Peyer's patch (tissue), 4 donors: ENCODE results near the gene SIGLEC9. TPM values are rescaled to one million over a fixed set of nuclear protein-coding genes. Genes with fewer than 3 reads are reported as not detected.
A peak's percentile ranks its signal among the peaks of the same experiment; 100 is the strongest.
"Not testable (repeated sequence)": the region's sequence is repeated elsewhere in the genome, so short reads cannot be mapped to it uniquely, and the experiment has no call there.

Source experiments
- DNase-seq, 3 donors: peaks; one replicate each; pipeline ENCODE4 v3.0.0-alpha.2; 2017 to 2019
- H3K27ac ChIP-seq, 4 donors: fragments of 200-600 bp; sonication (generic); one replicate each; pipeline ENCODE4 v1.5.1; 2016 to 2019
- H3K27me3 ChIP-seq, 2 donors: fragments of 200-600 bp; sonication (generic); one replicate each; pipeline ENCODE4 v1.5.1; 2019
- H3K36me3 ChIP-seq, 3 donors: fragments of 200-600 bp; sonication (generic); one replicate each; pipeline ENCODE4 v1.5.1; 2016 to 2019
- H3K4me1 ChIP-seq, 4 donors: fragments of 200-600 bp; sonication (generic); one replicate each; pipeline ENCODE4 v1.5.1; 2016 to 2019
- H3K4me3 ChIP-seq, 4 donors: fragments of 200-600 bp; sonication (generic); 1 replicate in 3 of 4; 2 replicates in 1 of 4; pipeline ENCODE4 v1.5.1; 2016 to 2019; ENCODE audit warnings: mild to moderate bottlenecking in 1 of 4
- H3K9me3 ChIP-seq, 4 donors: fragments of 200-600 bp; sonication (generic); one replicate each; pipeline ENCODE4 v1.5.1; 2016 to 2019; ENCODE audit warnings: mild to moderate bottlenecking in 1 of 4
- CTCF ChIP-seq, 6 experiments: fragments of 450-650 bp in 4 of 6; fragments of 200-600 bp in 2 of 6; sonication (generic) in 1 of 6; IDR thresholded peaks; one replicate each; pipeline ENCODE4 v1.5.1; 2017 to 2019; ENCODE audit warnings: antibody characterized with exemption in 6 of 6, mild to moderate bottlenecking in 3 of 6, moderate library complexity in 1 of 6
- POLR2A ChIP-seq, 2 donors: fragments of 450-650 bp; IDR thresholded peaks; one replicate each; pipeline ENCODE4 v1.5.1; 2017; ENCODE audit warnings: antibody characterized with exemption in 2 of 2, mild to moderate bottlenecking in 2 of 2, moderate library complexity in 2 of 2
- total RNA-seq, 4 donors: library from RNA; depleted of rRNA; stranded (reverse); fragments of >200 nt; gene quantifications; one replicate each; pipeline ENCODE4 v1.1.0, GENCODE V29; 2016

Gene SIGLEC9
- total RNA-seq, 4 donors from 2014 or later = 1.9 to 2.1 TPM; not detected in 2

- no peak for DNase-seq
- no peaks in the 10 kb centered on the region for H3K27me3 ChIP-seq
- no peak for TF ChIP-seq POLR2A (IDR thresholded peaks at IDR 0.05)
- TF ChIP-seq CTCF (IDR thresholded peaks at IDR 0.05) = no peak
- H3K36me3 ChIP-seq = no peaks in the 10 kb centered on the region
- no peaks in the 10 kb centered on the region for H3K9me3 ChIP-seq
- no peaks in the 10 kb centered on the region for H3K4me1 ChIP-seq
- no peak overlapping the region for H3K4me3 ChIP-seq
- H3K27ac ChIP-seq = no peak overlapping the region
These were observed 39.5 kb downstream of the SIGLEC9 start for GRCh38 chr19:51164215-51164614.

DNA sequence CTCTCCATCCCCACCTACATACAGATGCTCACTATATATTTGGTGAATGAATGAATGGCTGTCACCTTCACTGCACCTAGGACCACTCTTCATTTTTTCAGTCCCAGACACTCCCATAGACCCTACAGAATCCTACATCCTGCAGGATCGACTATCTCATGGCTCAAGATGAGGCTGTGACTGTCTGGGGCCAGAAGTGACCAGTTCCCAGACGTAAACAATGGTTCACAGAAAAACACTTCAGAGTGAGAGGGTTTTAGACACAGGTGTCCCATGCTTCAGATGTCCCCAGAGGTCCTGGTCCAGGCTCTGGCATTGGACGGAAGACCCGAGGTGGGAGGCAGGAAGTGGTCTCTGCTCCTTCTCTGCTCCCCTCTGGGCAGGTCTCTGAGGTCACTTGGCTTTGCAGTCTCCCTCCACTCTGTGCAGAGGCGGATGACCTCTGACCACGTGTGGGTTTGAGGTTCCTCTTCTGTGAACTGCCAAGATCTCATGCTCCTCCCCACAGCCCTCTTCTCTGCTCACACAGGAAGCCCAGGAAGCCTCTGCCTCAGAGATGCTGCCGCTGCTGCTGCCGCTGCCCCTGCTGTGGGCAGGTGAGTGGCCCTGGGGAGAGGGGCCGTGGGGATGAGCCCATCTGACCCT is 42.3 kb downstream of the SIGLEC9 start:
- Histone ChIP-seq H3K36me3 (no peaks in the 10 kb centered on the region), H3K4me3 (no peak overlapping the region), H3K9me3 (no peaks in the 10 kb centered on the region), H3K27me3 (no peaks in the 10 kb centered on the region), H3K4me1 (no peaks in the 10 kb centered on the region), H3K27ac (no peak overlapping the region)
- TF ChIP-seq POLR2A (IDR thresholded peaks at IDR 0.05) (no peak), CTCF (IDR thresholded peaks at IDR 0.05) (no peak)
- peak in 2 of 3 donors; percentile 19 to 65 for DNase-seq

DNA sequence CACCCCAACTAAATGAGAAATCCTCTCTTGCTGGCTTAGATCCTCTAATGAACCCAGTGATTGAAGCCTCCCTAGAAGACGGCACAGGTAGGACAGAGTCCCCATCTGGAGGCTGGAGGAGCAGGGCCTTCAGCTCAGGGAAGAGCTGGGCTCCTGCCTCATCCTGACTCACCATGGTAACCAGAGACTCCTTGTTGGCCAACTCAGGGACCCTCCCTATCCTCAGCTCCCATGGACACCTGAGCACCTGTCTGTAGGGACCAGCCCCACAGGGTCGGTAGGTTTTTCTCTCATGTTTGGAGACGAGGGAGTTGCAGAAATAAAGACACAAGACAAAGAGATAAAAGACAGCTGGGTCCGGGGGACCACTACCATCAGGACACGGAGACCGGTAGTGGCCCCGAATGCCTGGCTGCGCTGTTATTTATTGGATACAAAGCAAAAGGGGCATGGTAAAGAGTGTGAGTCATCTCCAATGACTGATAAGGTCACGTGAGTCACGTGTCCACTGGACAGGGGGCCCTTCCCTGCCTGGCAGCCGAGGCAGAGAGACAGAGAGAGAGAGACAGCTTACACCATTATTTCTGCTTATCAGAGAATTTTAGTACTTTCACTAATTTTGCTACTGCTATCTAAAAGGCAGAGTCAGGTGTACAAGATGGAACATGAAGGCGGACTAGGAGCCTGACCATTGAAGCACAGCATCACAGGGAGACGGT is 44.0 kb downstream of the SIGLEC9 start:
- no peak for DNase-seq
- Histone ChIP-seq H3K4me3 (peak overlapping the region in 1 of 4 donors; percentile 2), H3K27me3 (no peaks in the 10 kb centered on the region), H3K9me3 (no peaks in the 10 kb centered on the region), H3K27ac (no peak overlapping the region), H3K4me1 (no peaks in the 10 kb centered on the region), H3K36me3 (no peaks in the 10 kb centered on the region)
- TF ChIP-seq CTCF (IDR thresholded peaks at IDR 0.05) (no peak), POLR2A (IDR thresholded peaks at IDR 0.05) (no peak)

DNA sequence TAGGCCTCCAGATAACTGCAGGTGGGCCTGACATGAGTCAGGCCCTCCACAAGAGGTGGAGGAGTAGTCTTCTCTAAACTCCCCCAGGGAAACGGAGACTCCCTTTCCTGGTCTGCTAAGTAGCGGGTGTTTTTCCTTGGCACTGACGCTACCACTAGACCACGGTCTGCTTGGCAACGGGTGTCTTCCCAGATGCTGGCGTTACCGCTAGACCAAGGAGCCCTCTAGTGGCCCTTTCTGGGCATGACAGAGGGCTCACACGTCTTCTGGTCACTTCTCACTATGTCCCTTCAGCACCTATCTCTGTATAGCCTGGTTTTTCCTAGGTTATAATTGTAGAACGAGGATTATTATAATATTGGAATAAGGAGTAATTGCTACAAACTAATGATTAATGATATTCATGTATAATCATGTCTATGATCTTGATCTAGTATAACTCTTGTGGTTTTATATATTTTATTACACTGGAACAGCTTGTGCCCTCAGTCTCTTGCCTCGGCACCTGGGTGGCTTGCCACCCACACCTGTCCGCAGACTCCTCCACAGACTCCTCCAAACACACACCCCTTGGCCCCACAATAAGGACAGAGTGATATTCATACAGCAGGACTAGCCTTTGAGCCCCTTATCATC is 44.7 kb downstream of the SIGLEC9 start:
- not testable (repeated sequence) for H3K4me1 ChIP-seq, H3K27ac ChIP-seq, H3K27me3 ChIP-seq, H3K36me3 ChIP-seq, H3K9me3 ChIP-seq
- H3K4me3 ChIP-seq = peak overlapping the region in 1 of 4 donors; percentile 2
- TF ChIP-seq CTCF (IDR thresholded peaks at IDR 0.05) = peak; percentile 36 to 76 (median 72)
- DNase-seq = peak; percentile 56 to 86 (median 69)

- H3K9me3 ChIP-seq = no peaks in the 10 kb centered on the region
- no peak overlapping the region for H3K27ac ChIP-seq
- H3K4me1 ChIP-seq = no peaks in the 10 kb centered on the region
- no peaks in the 10 kb centered on the region for H3K36me3 ChIP-seq
- no peak for DNase-seq
- TF ChIP-seq CTCF (IDR thresholded peaks at IDR 0.05) (no peak), POLR2A (IDR thresholded peaks at IDR 0.05) (no peak)
- H3K4me3 ChIP-seq = no peak overlapping the region
- H3K27me3 ChIP-seq = no peaks in the 10 kb centered on the region
These were observed 47.5 kb downstream of the SIGLEC9 start for GRCh38 chr19:51172223-51172622.
